Omental fat pad (tissue), 4 donors: ENCODE data around the gene TRAF2. TPM values are rescaled to one million over a fixed set of nuclear protein-coding genes. Genes with fewer than 3 reads are reported as not detected.

Experiments used
- ATAC-seq: fragments of 150-250 bp; one replicate; pipeline ENCODE4 v1.9.1; 2016; ENCODE audit warnings: mild to moderate bottlenecking, moderate library complexity; ENCODE audit not compliant: low FRiP score
- DNase-seq: peaks from one replicate; pipeline ENCODE4 v3.0.0-alpha.2; 2019; ENCODE audit warnings: low spot score
- total RNA-seq, 4 donors: library from RNA; depleted of rRNA; stranded (reverse); fragments of >200 nt; gene quantifications; one replicate each; pipeline ENCODE4 v1.1.0, GENCODE V29; 2016
- TF ChIP-seq, protein P1 (sequence below), 3 donors: fragments of 450-650 bp; IDR thresholded peaks; one replicate each; pipeline ENCODE4 v1.5.1; 2016 to 2017; ENCODE audit warnings: antibody characterized with exemption in 3 of 3, mild to moderate bottlenecking in 3 of 3, moderate library complexity in 2 of 3

The TRAF2 gene
- total RNA-seq, 4 donors from 2014 or later, result 3.2 to 9.1 (median 5.1) TPM

DNA sequence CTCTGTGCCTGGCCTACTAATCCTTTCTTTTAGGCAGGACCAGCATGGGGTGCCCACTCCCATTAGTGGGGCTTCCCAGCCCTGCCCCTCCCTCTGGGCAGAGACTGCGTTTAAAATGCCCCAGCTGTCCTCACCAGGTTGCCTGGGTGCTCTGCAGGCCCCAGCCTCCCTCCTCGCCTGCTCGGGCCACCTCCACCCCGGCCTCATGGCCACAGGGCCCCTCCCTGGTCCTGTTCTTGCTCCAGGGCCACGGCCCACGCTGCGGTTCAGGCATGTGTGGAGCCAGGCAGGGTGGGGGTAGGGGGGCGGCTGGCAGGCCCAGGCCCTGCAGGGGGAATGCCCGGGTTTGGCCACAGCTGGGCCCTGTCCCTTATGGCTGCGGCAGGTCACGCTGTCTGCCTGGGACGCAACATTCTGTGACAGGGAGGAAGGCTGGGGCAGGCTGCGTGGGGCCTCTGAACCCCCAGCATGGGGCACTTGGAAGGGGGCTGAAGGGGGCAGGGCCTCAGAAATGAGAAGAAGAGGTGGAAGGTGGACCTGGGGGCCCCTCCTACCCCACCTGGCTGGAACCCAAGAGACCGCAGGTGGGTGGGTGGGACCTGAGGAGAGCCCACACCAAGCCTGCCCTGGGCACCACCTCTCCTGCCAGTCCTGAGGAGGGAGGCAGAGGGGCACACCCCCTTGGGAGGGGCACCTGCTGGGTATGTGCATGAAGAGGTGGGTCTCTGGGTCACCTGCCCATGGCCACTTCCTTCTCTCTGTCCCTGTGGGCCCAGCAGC is 65.4 kb downstream of the TRAF2 start, which contains the start of gene LCN12:
LCN12 (plus strand) TSS at position 733 of the 780 bp plus-strand sequence. CDS start 55 bp downstream, outside the sequence.
- no peak for ATAC-seq
- TF ChIP-seq, protein P1, sequence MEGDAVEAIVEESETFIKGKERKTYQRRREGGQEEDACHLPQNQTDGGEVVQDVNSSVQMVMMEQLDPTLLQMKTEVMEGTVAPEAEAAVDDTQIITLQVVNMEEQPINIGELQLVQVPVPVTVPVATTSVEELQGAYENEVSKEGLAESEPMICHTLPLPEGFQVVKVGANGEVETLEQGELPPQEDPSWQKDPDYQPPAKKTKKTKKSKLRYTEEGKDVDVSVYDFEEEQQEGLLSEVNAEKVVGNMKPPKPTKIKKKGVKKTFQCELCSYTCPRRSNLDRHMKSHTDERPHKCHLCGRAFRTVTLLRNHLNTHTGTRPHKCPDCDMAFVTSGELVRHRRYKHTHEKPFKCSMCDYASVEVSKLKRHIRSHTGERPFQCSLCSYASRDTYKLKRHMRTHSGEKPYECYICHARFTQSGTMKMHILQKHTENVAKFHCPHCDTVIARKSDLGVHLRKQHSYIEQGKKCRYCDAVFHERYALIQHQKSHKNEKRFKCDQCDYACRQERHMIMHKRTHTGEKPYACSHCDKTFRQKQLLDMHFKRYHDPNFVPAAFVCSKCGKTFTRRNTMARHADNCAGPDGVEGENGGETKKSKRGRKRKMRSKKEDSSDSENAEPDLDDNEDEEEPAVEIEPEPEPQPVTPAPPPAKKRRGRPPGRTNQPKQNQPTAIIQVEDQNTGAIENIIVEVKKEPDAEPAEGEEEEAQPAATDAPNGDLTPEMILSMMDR (IDR thresholded peaks at IDR 0.05), result no peak
- no peak for DNase-seq

DNA sequence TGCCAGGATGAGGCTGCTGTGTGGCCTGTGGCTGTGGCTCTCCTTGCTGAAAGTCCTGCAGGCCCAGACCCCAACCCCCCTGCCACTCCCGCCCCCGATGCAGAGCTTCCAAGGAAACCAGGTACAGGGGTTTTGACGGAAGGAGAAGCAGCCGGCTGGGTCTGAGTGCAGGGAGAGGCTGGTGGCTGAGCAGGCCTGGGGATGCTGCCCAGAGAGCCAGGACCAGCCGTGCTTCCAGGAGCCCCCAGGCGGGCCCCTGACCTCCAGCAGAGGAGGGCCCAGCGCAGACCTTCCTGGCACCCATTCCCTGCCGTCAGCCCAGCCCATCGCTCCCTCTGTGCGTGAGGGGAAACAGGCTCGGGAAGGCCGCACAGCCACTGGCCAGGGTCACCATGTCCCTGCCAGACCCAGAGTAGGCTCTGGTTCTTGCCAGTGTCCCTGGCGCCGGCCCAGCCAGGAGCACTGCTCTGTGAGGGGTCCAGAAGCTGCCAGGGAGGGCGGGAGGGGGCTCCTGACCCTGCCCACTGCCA is 66.1 kb downstream of the TRAF2 start:
- TF ChIP-seq, protein P1 (IDR thresholded peaks at IDR 0.05), result no peak
- DNase-seq (no peak), ATAC-seq (no peak)

DNA sequence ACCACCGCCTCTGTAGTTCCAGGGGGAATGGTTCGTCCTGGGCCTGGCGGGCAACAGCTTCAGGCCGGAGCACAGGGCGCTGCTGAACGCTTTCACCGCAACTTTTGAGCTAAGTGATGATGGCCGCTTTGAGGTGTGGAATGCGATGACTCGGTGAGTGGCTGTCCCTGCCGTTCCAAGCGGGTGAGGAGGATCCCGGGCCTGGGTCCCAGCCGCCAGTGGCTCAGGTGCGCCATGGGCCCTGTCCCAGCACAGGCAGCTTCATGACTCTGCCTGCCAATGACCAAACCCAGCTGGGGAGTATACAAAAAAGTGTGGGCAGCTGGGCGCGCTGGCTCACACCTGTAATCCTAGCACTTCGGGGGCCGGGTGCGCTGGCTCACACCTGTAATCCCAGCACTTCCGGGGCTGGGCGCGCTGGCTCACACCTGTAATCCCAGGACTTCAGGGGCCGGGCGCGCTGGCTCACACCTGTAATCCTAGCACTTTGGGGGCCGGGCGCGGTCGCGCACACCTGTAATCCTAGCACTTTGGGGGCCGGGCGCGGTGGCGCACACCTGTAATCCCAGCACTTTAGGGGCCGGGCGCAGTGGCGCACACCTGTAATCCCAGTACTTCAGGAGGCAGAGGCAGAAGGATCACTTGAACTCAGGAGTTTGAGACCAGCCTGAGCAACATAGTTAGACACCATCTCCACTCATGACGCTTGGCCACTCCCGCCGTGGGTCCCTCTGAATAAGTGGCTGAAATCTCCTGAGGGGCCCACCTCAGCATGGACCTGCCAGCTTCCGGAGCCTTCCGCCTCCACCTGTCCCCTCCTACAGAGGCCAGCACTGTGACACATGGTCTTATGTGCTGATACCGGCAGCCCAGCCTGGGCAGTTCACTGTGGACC is 66.8 kb downstream of the TRAF2 start:
- TF ChIP-seq, protein P1 (IDR thresholded peaks at IDR 0.05), result no peak
- ATAC-seq (no peak), DNase-seq (no peak)

DNA sequence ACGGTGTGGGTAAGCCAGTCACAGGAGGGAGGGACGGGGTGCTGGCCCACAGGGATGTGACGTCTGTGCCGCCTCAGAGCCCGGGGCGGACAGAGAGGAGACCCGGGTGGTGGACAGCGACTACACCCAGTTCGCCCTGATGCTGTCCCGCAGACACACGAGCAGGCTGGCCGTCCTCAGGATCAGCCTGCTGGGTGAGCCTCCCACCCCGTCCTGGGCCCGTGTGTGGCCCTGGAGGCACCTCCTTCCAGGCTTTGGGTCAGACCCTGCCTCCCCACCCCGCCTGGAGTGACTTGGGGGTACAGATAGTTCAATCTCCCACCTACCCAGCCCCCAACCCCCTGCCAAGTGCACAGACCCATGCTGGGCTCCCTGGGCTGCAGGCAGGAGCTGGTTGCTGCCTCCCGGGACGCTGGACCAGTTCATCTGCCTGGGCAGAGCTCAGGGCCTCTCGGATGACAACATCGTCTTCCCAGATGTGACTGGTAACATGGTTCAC is 67.5 kb downstream of the TRAF2 start:
- DNase-seq (no peak), ATAC-seq (no peak)
- TF ChIP-seq, protein P1 (IDR thresholded peaks at IDR 0.05), result no peak

DNA sequence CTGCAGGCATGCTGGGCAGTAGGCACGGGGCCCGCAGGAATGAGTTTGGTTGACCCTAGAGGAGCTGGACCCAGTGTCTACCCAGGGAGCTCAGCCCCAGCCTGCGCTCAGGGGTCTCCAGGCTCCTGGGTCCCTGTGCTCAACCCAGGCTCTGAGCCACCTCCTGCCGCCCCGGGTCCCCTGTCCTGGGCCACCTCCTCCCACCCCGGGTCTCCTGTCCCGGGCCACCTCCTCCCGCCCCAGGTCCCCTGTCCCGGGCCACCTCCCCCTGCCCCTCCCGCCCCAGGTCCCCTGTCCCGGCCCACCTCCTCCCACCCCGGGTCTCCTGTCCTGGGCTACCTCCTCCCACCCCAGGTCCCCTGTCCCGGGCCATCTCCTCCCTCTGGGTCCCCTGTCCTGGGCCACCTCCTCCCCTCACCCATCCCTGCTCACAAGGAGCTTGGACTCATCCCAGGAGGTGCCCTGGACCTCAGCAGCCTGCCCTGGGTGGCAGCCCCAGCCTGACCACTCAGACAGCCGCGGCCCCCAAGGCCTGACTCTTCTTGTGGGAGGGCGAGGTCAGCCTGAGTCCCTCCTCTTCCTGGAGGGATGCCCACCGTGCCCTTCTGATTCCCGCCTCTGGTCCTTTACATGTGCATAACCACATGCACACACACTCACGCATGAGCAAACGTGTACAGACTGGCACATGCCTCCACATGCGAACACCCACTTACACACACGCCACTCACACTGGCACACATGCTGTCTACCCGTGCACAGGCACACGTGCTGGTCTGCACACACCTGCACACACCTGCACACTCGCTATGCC is 68.2 kb downstream of the TRAF2 start:
- TF ChIP-seq, protein P1 (IDR thresholded peaks at IDR 0.05), result no peak
- DNase-seq (no peak), ATAC-seq (no peak)
